ENCODE data around the gene CAMTA2.
"Not testable (repeated sequence)": the region's sequence is repeated elsewhere in the genome, so short reads cannot be mapped to it uniquely, and the experiment has no call there.

The CAMTA2 gene

GRCh38 chr17:4926577-4927335, 60.7 kb downstream of the CAMTA2 start:
- DNase-seq, result not testable (repeated sequence)

DNA sequence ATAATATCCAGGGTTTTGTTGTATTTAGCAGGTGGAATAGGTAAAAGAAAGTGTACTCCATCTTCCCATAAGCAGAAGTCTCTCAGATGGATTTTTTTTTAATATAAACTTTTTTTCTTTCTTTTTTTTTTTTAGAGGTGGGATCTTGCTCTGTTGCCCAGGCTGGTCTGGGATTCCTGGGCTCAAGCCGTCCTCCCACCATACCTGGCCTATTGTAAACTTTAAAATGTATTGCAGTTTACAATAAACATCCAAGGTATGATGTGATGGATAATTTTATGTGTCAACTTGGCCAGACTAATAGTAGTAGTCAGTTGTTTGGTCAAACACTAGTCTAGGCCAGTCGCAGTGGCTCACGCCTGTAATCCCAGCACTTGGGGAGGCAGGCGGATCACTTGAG, 66.2 kb downstream of the CAMTA2 start:
- DNase-seq, result no peak

DNA sequence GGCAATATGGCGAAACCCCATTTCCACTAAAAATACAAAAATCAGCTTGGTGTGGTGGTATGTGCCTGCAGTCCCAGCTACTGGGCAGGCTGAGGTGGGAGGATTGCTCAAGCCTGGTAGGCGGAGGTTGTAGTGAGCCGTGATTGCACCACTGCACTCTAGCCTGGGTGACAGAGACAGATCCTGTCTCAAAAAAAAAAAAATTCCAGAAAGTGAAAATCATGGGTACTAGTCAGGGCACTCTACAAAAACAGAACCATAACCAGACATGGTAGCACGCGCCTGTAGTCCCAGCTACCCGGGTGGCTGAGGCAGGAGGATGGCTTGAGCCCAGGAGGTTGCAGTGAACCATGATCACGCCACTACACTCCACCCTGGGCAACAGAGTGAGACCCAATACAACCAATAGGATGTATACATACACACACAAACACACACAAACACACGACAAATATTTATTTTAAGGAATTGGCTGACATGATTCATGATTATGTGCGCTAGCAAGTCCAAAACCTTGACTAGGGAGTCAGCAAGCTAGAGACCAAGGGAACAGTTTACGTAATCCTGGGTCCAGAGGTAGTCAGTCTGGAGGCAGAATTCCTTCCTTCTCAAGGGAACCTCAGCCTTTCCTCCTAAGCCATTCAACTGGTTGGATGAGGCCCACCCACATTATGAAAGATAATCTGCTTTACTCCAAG, 67.0 kb downstream of the CAMTA2 start:
- no peak for DNase-seq

DNA sequence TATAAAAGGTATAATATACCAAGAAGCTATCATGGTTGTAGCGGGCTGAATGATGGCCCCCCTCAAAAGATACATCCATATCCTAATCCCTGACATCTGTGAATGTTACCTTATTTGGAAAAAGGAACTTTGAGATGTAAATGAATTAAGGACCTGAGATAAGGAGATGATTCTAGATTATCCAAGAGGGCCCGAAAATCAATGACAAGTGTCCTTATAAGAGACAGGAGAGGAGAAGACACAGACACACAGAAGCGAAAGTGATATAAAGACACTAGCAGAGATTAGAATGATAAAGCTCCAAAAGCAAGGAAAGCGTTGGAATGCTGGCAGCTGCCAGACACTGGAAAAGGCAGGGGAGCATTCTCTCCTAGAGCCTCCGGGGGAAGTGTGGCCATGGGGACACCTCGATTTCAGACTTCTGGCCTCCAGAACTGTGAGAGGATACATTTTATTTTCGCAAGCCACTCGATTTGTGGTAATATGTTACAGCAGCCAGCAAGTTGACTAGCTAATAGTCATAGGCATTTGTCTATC, 67.9 kb downstream of the CAMTA2 start:
- no peak for DNase-seq

All from NCI-H446 (cell line).